Stimulated activated CD8-positive, alpha-beta memory T cell treated with anti-CD3 and anti-CD28 coated beads, Interleukin-12 subunit alpha, Interleukin-12 subunit beta, amount 100 ng/mL, for 1 hour (primary cell): ENCODE results near the gene BSG.
"Not testable (repeated sequence)": the region's sequence is repeated elsewhere in the genome, so short reads cannot be mapped to it uniquely, and the experiment has no call there.

Experiments
- DNase-seq: peaks from one replicate; pipeline ENCODE4 v3.0.0-alpha.2; 2020; ENCODE audit warnings: low read depth

Gene BSG

GRCh38 chr19:572743-573518 lies 535 bp downstream of the BSG start:
- no peak for DNase-seq

DNA sequence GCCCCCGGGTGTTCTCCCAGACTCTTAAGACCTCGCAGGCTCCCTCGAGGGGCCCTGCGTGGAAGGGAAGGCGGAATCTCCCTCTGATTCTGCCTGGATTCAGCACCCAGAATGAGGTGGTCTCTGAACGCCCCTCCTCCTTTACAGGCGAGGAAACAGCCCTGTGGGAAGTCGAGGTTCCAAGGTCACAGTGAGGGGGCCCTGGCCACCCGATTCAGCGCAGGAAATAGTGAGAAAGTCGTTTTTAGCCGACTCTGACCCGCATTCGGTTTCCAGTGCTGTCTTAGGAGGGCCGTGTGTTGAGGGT lies 1.1 kb downstream of the BSG start:
- no peak for DNase-seq

GRCh38 chr19:574658-575526 lies 2.5 kb downstream of the BSG start:
- no peak for DNase-seq

- no peak for DNase-seq
Observed at GRCh38 chr19:575527-576506, 3.4 kb downstream of the BSG start.

- no peak for DNase-seq
Observed at GRCh38 chr19:576768-577438, 4.5 kb downstream of the BSG start.

DNA sequence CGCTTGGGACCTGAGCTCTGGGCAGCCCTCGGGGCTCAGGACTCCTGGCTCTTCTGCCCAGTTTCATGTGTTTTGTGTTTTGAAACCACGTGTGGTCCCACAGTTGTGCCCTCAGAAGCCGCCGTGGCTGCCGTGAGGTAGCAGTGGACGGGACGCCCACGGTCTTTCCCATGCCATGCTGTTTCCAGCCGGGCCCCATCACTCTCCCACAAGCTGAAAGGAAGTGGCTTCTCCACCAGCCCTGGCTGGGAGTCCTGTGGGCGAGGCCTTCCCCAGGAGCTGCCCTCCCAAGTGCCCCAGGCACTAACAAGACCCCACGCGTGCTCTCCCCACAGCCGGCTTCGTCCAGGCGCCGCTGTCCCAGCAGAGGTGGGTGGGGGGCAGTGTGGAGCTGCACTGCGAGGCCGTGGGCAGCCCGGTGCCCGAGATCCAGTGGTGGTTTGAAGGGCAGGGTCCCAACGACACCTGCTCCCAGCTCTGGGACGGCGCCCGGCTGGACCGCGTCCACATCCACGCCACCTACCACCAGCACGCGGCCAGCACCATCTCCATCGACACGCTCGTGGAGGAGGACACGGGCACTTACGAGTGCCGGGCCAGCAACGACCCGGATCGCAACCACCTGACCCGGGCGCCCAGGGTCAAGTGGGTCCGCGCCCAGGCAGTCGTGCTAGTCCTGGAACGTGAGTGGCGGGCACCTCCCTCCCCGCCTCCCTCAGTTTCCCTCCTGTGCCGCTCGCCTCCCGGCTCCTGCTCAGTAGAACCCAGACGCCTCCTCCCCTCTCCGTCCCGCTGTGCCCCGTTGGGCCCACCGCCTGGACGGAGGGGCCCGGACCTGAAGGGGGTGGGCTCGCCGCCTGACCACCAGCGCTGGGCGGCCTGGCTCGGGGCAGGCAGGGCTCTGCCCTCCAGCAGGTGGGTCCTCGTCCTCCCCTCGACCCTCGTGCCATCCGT lies 5.3 kb downstream of the BSG start:
- no peak for DNase-seq

DNA sequence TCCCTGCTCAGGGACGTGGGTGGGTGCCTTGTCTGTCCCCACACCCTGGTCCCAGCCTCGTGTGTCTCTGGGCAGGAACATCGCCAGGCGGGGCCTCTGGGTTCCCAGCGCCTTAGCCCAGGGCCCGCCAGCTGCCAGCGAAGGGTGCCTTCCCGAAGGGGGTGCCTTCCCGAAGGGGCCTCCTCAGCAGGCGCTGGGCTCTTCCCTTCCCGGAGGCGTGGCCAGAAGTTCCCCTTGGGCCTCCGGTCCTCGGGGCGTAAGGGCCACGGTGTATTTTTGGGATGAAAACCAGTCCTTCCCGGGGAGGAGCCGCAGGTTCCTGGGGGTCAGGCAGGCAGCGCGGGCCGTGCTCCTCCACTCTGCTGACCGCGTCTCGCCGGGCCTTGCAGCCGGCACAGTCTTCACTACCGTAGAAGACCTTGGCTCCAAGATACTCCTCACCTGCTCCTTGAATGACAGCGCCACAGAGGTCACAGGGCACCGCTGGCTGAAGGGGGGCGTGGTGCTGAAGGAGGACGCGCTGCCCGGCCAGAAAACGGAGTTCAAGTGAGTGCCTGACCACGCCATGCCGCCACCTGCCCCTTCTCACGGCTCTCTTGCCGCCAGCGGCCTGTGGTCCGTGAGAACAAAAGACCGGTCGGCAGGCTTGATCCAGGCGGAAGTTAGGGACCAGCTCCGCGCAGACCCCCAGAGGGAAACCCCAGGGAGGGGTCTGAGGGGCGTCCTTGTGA lies 6.9 kb downstream of the BSG start:
- DNase-seq, result no peak

- no peak for DNase-seq
Observed at GRCh38 chr19:579842-580155, 7.4 kb downstream of the BSG start.

DNA sequence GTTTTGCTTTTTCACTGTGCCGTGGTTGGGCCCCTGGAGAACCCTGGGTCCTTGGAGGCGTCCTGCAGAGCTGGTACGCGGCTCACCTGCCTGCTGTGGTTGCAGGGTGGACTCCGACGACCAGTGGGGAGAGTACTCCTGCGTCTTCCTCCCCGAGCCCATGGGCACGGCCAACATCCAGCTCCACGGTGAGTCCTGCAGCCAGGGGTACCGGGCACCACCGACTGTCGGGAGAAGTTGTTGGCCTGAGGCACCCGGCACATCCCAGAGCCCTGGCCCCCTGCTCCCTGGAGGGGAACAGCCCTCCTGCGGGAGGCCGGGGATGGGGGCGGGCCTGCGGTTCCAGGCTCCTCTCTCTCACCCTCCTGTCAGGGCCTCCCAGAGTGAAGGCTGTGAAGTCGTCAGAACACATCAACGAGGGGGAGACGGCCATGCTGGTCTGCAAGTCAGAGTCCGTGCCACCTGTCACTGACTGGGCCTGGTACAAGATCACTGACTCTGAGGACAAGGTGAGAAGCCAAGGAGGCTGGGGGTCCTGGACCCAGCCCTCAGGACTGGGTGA lies 8.0 kb downstream of the BSG start:
- no peak for DNase-seq

- DNase-seq, result no peak
Observed at GRCh38 chr19:581399-582111, 9.2 kb downstream of the BSG start.

DNA sequence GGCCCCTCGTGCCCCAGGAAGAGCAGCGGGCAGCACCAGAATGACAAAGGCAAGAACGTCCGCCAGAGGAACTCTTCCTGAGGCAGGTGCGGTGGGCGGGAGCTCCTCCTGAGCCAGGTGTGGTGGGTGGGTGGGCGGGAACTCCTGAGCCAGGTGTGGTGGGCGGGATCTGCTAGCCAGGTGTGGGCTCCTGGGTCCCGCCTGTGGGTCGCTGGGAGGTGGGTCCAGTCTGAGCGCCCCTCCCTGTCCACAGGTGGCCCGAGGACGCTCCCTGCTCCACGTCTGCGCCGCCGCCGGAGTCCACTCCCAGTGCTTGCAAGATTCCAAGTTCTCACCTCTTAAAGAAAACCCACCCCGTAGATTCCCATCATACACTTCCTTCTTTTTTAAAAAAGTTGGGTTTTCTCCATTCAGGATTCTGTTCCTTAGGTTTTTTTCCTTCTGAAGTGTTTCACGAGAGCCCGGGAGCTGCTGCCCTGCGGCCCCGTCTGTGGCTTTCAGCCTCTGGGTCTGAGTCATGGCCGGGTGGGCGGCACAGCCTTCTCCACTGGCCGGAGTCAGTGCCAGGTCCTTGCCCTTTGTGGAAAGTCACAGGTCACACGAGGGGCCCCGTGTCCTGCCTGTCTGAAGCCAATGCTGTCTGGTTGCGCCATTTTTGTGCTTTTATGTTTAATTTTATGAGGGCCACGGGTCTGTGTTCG lies 10.3 kb downstream of the BSG start:
- DNase-seq, result no peak

- no peak for DNase-seq
Observed at GRCh38 chr19:583198-583967, 11.0 kb downstream of the BSG start.

DNA sequence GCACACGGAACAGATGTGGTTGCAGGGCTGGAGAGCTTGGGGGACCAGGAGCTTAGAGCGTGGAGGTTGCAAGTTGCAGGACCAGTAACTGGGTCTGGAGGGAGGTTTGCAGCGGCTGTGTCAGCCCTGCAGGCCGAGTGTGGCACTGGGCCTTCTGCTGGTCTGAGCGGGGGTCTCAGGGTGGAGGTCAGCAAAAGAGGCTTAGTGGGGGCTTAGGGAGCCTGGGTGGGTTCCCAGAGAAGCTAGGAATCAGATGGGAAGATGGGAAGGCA lies 11.5 kb downstream of the BSG start:
- no peak for DNase-seq

- DNase-seq, result peak; percentile 49
Observed at GRCh38 chr19:584240-585001, 12.0 kb downstream of the BSG start.

DNA sequence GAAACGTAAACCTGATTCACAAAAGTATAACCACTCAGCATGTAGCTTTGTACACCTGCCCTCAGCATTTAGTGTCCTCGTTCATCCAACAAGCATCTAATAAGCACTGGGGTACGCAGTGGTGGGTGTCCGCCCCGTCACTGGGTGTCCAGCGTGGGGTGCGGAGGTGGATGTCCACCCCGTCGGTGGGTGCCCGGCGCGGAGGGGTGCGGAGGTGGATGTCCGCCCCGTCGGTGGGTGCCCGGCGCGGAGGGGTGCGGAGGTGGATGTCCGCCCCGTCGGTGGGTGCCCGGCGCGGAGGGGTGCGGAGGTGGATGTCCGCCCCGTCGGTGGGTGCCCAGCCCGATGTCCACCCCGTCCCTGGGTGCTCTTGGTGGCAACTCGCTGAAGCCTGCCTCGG lies 12.8 kb downstream of the BSG start:
- DNase-seq, result not testable (repeated sequence)

GRCh38 chr19:585551-586110 lies 13.2 kb downstream of the BSG start:
- DNase-seq, result no peak
